Endothelial cell of umbilical vein (primary cell): ENCODE measurements around the gene TENT4A. TPM values are rescaled to one million over a fixed set of nuclear protein-coding genes. Genes with fewer than 3 reads are reported as not detected.

ENCODE experiments used
- BruUV-seq: library from RNA; stranded (reverse); fragments of 400-500 nt; replicated peaks from 2 replicates; lab custom pipeline; 2021; lab: Mats Ljungman, UMichigan
- CTCF ChIA-PET: fragments of 300-600, 350-600 bp; sonication (Branson Sonifier 250); formaldehyde crosslinking; loops from one replicate; lab custom pipeline; 2021; ENCODE audit warnings: antibody characterized with exemption, inconsistent platforms; lab: Charles Lee
- POLR2A ChIA-PET: fragments of 300-600, 350-600 bp; sonication (Branson Sonifier 250); formaldehyde crosslinking; loops from one replicate; lab custom pipeline; 2021; ENCODE audit warnings: antibody characterized with exemption, inconsistent platforms; lab: Charles Lee
- DNase-seq: peaks from one replicate; pipeline ENCODE4 v3.0.0-alpha.2; 2011; ENCODE audit warnings: low read depth, low spot score
- FAIRE-seq: peaks from 2 replicates; lab custom pipeline; 2011; peaks lifted over from hg19 to GRCh38; lab: Jason Lieb, UNC
- H2AFZ ChIP-seq: 2 replicates; pipeline ENCODE4 v1.6.0; 2012; ENCODE audit warnings: low read depth, low read length, control low read depth, inconsistent platforms
- H3K27ac ChIP-seq: 2 replicates; pipeline ENCODE4 v1.5.1; 2011; ENCODE audit warnings: low read depth, mild to moderate bottlenecking, control low read depth, low read length, moderate library complexity; ENCODE audit not compliant: insufficient read depth
- H3K27me3 ChIP-seq, 2 experiments: 2 replicates each; pipeline versions ENCODE4 v1.6.0 to v1.6.1; 2011; ENCODE audit warnings: low read length in 2 of 2, mixed read lengths in 1 of 2; ENCODE audit not compliant: control insufficient read depth in 2 of 2, insufficient read depth in 2 of 2
- H3K36me3 ChIP-seq, 2 experiments: 2 replicates in 1 of 2; 3 replicates in 1 of 2; pipeline ENCODE4 v1.5.1; 2011; ENCODE audit warnings: low read length in 2 of 2, mild to moderate bottlenecking in 1 of 2, moderate library complexity in 1 of 2; ENCODE audit not compliant: control insufficient read depth in 2 of 2, insufficient read depth in 2 of 2; ENCODE audit errors: extremely low read depth in 1 of 2
- H3K4me1 ChIP-seq: 3 replicates; pipeline ENCODE4 v1.5.1; 2011; ENCODE audit warnings: mild to moderate bottlenecking, low read length; ENCODE audit not compliant: control insufficient read depth, insufficient read depth; ENCODE audit errors: extremely low read depth
- H3K4me2 ChIP-seq: 2 replicates; pipeline ENCODE4 v1.6.1; 2011; ENCODE audit warnings: low read length, control low read depth, mixed read lengths; ENCODE audit not compliant: insufficient read depth
- H3K4me3 ChIP-seq, 3 experiments: fragments of 200-600 bp in 1 of 3; sonication (generic), shearing (Covaris generic) in 1 of 3; replicated peaks in 1 of 3; 2 replicates each; pipeline ENCODE4 v1.5.1; 2011 to 2016; ENCODE audit warnings: control low read depth in 3 of 3, low read length in 3 of 3, mild to moderate bottlenecking in 2 of 3, inconsistent platforms in 1 of 3, low read depth in 1 of 3, moderate library complexity in 1 of 3; ENCODE audit not compliant: insufficient read depth in 1 of 3
- H3K79me2 ChIP-seq: 2 replicates; pipeline ENCODE4 v1.6.0; 2012; ENCODE audit warnings: low read length, inconsistent platforms; ENCODE audit not compliant: control insufficient read depth, insufficient read depth
- H3K9ac ChIP-seq: replicated peaks from 2 replicates; pipeline ENCODE3; 2011; ENCODE audit warnings: low read length, control low read depth; ENCODE audit not compliant: insufficient read depth; ENCODE audit errors: extremely low read depth
- H3K9me1 ChIP-seq: replicated peaks from 3 replicates; pipeline ENCODE4 v1.6.0; 2011; ENCODE audit warnings: mild to moderate bottlenecking, low read length; ENCODE audit not compliant: control insufficient read depth, insufficient read depth; ENCODE audit errors: extremely low read depth
- H3K9me3 ChIP-seq: replicated peaks from 2 replicates; pipeline ENCODE4 v1.5.1; 2012; ENCODE audit warnings: low read length, inconsistent platforms; ENCODE audit not compliant: control insufficient read depth, insufficient read depth
- H4K20me1 ChIP-seq: replicated peaks from 2 replicates; pipeline ENCODE3; 2011; ENCODE audit warnings: mild to moderate bottlenecking, low read length; ENCODE audit not compliant: control insufficient read depth, insufficient read depth; ENCODE audit errors: extremely low read depth
- CTCF ChIP-seq, 2 donors: IDR thresholded peaks; 1 replicate in 1 of 2; 2 replicates in 1 of 2; pipeline ENCODE4 v1.5.1; 2011; ENCODE audit warnings: low read length in 2 of 2, mild to moderate bottlenecking in 2 of 2, moderate library complexity in 2 of 2, control low read depth in 1 of 2, inconsistent platforms in 1 of 2, low read depth in 1 of 2; ENCODE audit not compliant: insufficient read depth in 1 of 2; ENCODE audit errors: extremely low read depth in 1 of 2
- EZH2 ChIP-seq: IDR thresholded peaks from 2 replicates; pipeline ENCODE4 v1.6.1; 2012; ENCODE audit warnings: borderline replicate concordance, low read depth, mild to moderate bottlenecking, moderate library complexity, low read length, inconsistent platforms; ENCODE audit not compliant: severe bottlenecking
- GATA2 ChIP-seq: IDR thresholded peaks from 2 replicates; pipeline ENCODE4 v1.7.0; 2011; ENCODE audit warnings: low read depth, mild to moderate bottlenecking, moderate library complexity, mixed read lengths, low read length; ENCODE audit not compliant: insufficient read length, insufficient read depth
- JUN ChIP-seq: IDR thresholded peaks from 2 replicates; pipeline ENCODE4 v1.6.1; 2011; ENCODE audit warnings: borderline replicate concordance, low read depth; ENCODE audit not compliant: insufficient read length, insufficient read depth
- POLR2A ChIP-seq: IDR thresholded peaks from 2 replicates; pipeline ENCODE4 v1.6.1; 2012; ENCODE audit warnings: low read depth, mild to moderate bottlenecking, control low read depth, low read length
- POLR2AphosphoS5 ChIP-seq: IDR thresholded peaks from 2 replicates; pipeline ENCODE4 v1.6.1; 2012; ENCODE audit warnings: low read depth, mild to moderate bottlenecking, control low read depth, low read length, moderate library complexity; ENCODE audit not compliant: insufficient read depth
- dilution Hi-C: fragments of 300-500 bp; cut with MboI; formaldehyde crosslinking; loops from one replicate; pipeline ENCODE4 v1.15.0; 2019; ENCODE audit warnings: low sequenced_read_pairs; ENCODE audit not compliant: extremely low pct_ligation_motif_present
- intact Hi-C: fragments of 100-400 bp; cut with micrococcal nuclease; formaldehyde crosslinking; loops from one replicate; pipeline ENCODE4 v1.10.0; 2022
- polyA plus RNA-seq, 4 experiments: library from polyadenylated mRNA; depleted of rRNA in 3 of 4; stranded (reverse) in 3 of 4; unstranded in 1 of 4; fragments of >200 nt; gene quantifications; 2 replicates each; pipeline versions ENCODE4 v1.2.1 to v1.2.3, GENCODE V29; 2011 to 2012; ENCODE audit warnings: missing spikeins in 1 of 4
- total RNA-seq: library from RNA; stranded (reverse); gene quantifications from 2 replicates; pipeline ENCODE4 v1.2.3, GENCODE V29; 2021
- TF ChIP-seq, protein P1 (sequence below): IDR thresholded peaks from 2 replicates; pipeline ENCODE4 v1.6.1; 2011; ENCODE audit not compliant: insufficient read depth, insufficient read length

Gene TENT4A
- total and polyA plus RNA-seq, 2 donors (not counting 3 experiments of a cell fraction or from before 2014, with no cell fraction given) = 10.2 to 35.4 TPM

GRCh38 chr5:6748142-6748541 lies 34.9 kb downstream of the TENT4A start:
- H4K20me1 ChIP-seq = no peaks in the 10 kb centered on the region
- BruUV-seq = no TSS peak
- H3K9me1 ChIP-seq = no peaks in the 10 kb centered on the region
- no peak overlapping the region for H3K9ac ChIP-seq
- intact Hi-C loops (loop anchor here (10.0 kb wide), 1 partner anchor 1253 kb away; no protein-coding TSS in a partner anchor), dilution Hi-C loops (loop anchor here (25.0 kb wide), 1 partner anchor 111 kb away; the partner anchor contains the start of genes NSUN2 and SRD5A1)
- no peak for FAIRE-seq
- H3K27me3 ChIP-seq = no peaks in the 10 kb centered on the region
- no peak for TF ChIP-seq JUN
- ChIA-PET CTCF (no interaction called here), POLR2A (no interaction called here)
- H3K79me2 ChIP-seq = peaks cover 34% of the 10 kb centered on the region
- no peak overlapping the region for H3K27ac ChIP-seq
- no peak overlapping the region for H2AFZ ChIP-seq
- DNase-seq = no peak
- H3K4me3 ChIP-seq = no peak overlapping the region
- peaks cover 11 to 28% of the 10 kb centered on the region in 2 experiments for H3K36me3 ChIP-seq
- H3K4me2 ChIP-seq = no peak overlapping the region
- H3K9me3 ChIP-seq = no peaks in the 10 kb centered on the region
- no peaks in the 10 kb centered on the region for H3K4me1 ChIP-seq

DNA sequence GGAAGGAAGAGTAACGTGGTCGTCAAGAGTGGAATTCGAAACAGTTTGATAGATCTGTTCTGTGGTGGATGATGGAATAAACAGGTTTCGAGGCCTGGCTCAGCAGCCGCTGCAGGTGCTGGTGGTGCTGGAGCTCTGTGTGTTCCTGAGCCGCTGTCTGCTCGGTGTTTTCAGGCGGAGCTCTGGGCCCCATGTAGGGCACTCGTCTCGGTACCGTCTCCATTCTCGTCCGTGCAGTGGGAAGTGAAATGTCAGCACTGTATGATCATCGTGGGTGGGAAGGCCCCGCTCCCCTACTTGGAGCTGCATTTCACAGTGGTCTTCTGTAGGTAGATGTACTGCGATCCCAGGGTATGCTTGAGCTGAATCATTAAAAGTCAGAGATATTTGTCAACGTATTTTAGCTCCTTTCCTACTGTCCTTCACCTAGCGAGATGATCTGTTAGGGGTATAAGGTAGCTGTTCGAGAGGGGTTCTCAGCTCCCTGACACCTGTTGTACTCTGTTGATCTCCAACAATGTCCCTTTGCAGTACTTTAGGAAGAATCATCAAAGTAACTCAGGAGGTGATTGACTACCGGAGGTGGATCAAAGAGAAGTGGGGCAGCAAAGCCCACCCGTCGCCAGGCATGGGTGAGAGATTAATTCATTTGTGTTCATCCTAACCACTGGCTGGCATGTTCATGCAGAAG lies 35.9 kb downstream of the TENT4A start:
- dilution Hi-C loops = loop anchor here (25.0 kb wide), 1 partner anchor 112 kb away; the partner anchor contains the start of genes NSUN2 and SRD5A1
- no peak overlapping the region for H3K9ac ChIP-seq
- CTCF ChIA-PET = interaction anchor here (1.0 kb wide), 2 partner anchors 16 to 17 kb away, joined by 3 read pairs; no protein-coding TSS in a partner anchor
- H3K79me2 ChIP-seq = peaks cover 34% of the 10 kb centered on the region
- H3K9me3 ChIP-seq = no peaks in the 10 kb centered on the region
- H4K20me1 ChIP-seq = no peaks in the 10 kb centered on the region
- H3K9me1 ChIP-seq = no peaks in the 10 kb centered on the region
- H3K4me2 ChIP-seq = no peak overlapping the region
- H3K36me3 ChIP-seq = peaks cover 16 to 29% of the 10 kb centered on the region in 2 experiments
- H3K4me3 ChIP-seq = no peak overlapping the region
- intact Hi-C loops = loop anchor here (10.0 kb wide), 1 partner anchor 1254 kb away; no protein-coding TSS in a partner anchor
- no peaks in the 10 kb centered on the region for H3K4me1 ChIP-seq
- DNase-seq (no peak), FAIRE-seq (no peak)
- POLR2A ChIA-PET = interaction anchor here (0.6 kb wide), 1 partner anchor 115 kb away, joined by 3 read pairs; no protein-coding TSS in a partner anchor
- no peak overlapping the region for H2AFZ ChIP-seq
- no TSS peak for BruUV-seq
- H3K27ac ChIP-seq = no peak overlapping the region
- TF ChIP-seq GATA2 (no peak), CTCF (IDR thresholded peaks at IDR 0.05; ENCODE audit: extremely low read depth in 1 of 2, insufficient read depth in 1 of 2, low read depth in 1 of 2, low read length in 2 of 2) (no peak), EZH2 (no peak), POLR2A (no peak), POLR2AphosphoS5 (no peak)
- TF ChIP-seq, protein P1, sequence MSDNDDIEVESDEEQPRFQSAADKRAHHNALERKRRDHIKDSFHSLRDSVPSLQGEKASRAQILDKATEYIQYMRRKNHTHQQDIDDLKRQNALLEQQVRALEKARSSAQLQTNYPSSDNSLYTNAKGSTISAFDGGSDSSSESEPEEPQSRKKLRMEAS = no peak
- no peaks in the 10 kb centered on the region for H3K27me3 ChIP-seq
